OCI-LY3 (cell line): ENCODE data around the gene NCDN.

Experiments used
- EZH2phosphoT487 ChIP-seq: fragments of 200-600 bp; shearing (Covaris generic); IDR thresholded peaks from 2 replicates; pipeline ENCODE4 v1.6.1; 2018; ENCODE audit warnings: antibody characterized with exemption, mixed run types, low read depth
- TF ChIP-seq, protein P1 (sequence below): fragments of 200-600, 300-600 bp; sonication (generic); IDR thresholded peaks from 2 replicates; pipeline ENCODE4 v1.5.1; 2014; ENCODE audit warnings: antibody characterized with exemption, low read length, low read depth

DNA sequence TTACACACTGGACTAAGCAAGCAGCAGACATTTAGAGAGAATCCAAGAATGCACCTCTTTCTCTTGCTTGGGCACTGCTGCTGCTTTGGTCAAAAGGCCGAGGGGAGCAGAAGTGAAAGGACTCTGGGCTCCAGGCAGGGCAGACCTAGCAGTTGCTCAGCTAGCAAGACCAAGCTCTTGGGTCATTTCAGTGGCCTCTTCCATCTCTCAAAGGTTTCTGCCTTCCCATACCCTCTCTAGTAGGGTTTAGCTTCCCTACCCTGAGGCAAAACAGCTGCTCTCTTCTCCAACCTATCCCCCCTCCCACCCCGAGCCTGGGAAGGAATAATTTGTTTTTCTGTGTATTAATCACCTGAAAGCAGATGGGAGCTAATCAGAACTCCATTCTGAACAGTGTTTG, 41.3 kb downstream of the NCDN start:
- TF ChIP-seq, protein P1, sequence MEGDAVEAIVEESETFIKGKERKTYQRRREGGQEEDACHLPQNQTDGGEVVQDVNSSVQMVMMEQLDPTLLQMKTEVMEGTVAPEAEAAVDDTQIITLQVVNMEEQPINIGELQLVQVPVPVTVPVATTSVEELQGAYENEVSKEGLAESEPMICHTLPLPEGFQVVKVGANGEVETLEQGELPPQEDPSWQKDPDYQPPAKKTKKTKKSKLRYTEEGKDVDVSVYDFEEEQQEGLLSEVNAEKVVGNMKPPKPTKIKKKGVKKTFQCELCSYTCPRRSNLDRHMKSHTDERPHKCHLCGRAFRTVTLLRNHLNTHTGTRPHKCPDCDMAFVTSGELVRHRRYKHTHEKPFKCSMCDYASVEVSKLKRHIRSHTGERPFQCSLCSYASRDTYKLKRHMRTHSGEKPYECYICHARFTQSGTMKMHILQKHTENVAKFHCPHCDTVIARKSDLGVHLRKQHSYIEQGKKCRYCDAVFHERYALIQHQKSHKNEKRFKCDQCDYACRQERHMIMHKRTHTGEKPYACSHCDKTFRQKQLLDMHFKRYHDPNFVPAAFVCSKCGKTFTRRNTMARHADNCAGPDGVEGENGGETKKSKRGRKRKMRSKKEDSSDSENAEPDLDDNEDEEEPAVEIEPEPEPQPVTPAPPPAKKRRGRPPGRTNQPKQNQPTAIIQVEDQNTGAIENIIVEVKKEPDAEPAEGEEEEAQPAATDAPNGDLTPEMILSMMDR, result no peak
- no peak for TF ChIP-seq EZH2phosphoT487
